SK-N-MC (cell line): ENCODE measurements around the gene BSCL2.
"Not testable (repeated sequence)": the region's sequence is repeated elsewhere in the genome, so short reads cannot be mapped to it uniquely, and the experiment has no call there.

Source experiments
- DNase-seq: peaks from one replicate; pipeline ENCODE4 v3.0.0-alpha.2; 2011; ENCODE audit warnings: low read depth, low spot score
- H3K27ac ChIP-seq: fragments of 200-600 bp; sonication (generic); 2 replicates; pipeline ENCODE4 v1.5.1; 2016; ENCODE audit warnings: mixed run types
- H3K36me3 ChIP-seq: fragments of 200-600 bp; sonication (generic); 2 replicates; pipeline ENCODE4 v1.6.1; 2017; ENCODE audit warnings: antibody characterized with exemption, low read length, mixed read lengths; ENCODE audit not compliant: insufficient read depth
- H3K4me3 ChIP-seq: fragments of 200-600 bp; sonication (generic); 2 replicates; pipeline ENCODE4 v1.5.1; 2016
- H3K9ac ChIP-seq: fragments of 200-600 bp; sonication (generic); 2 replicates; pipeline ENCODE4 v1.8.0; 2017; ENCODE audit warnings: mixed run types, mixed read lengths; ENCODE audit not compliant: insufficient read length
- H3K9me3 ChIP-seq: fragments of 200-600 bp; sonication (generic); 2 replicates; pipeline ENCODE4 v1.6.1; 2017; ENCODE audit warnings: low read depth, mild to moderate bottlenecking, antibody characterized with exemption, low read length, moderate library complexity, mixed read lengths
- EZH2 ChIP-seq: fragments of 200-600 bp; sonication (generic); IDR thresholded peaks from one replicate; pipeline ENCODE4 v1.6.1; 2017; ENCODE audit warnings: antibody characterized with exemption
- FOXP2 ChIP-seq: optimal IDR thresholded peaks from 2 replicates; pipeline ENCODE3; 2011; ENCODE audit warnings: mild to moderate bottlenecking, moderate library complexity; ENCODE audit not compliant: insufficient read depth; ENCODE audit errors: extremely low read length, control extremely low read depth
- POLR2AphosphoS5 ChIP-seq: IDR thresholded peaks from 2 replicates; pipeline ENCODE4 v1.6.1; 2012; ENCODE audit warnings: mild to moderate bottlenecking, low read depth, low read length, borderline replicate concordance

The BSCL2 gene

DNA sequence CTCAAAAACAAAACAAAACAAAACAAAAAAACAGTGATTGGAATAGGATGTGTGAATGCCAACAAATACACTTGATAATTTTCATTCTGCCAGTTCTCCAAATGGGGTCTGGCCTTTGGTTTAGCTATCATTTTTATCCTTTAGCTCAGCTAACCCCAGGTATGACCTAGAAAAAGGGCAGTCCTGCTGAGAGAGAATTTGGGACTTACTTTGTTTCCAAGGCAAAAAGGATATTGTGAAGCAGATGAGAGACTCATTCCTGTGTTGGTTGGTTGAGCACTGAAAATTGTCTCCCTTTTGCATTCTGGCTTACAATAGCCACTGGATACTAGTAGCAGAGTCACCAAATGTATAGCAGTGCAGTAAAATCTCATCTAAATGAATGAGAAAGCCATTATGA lies 30.0 kb upstream of the BSCL2 start:
- DNase-seq, result no peak
- TF ChIP-seq POLR2AphosphoS5 (no peak), FOXP2 (no peak), EZH2 (no peak)
- Histone ChIP-seq H3K36me3 (peaks cover 32% of the 10 kb centered on the region), H3K27ac (no peak overlapping the region), H3K9me3 (no peaks in the 10 kb centered on the region), H3K4me3 (no peak overlapping the region), H3K9ac (no peak overlapping the region)

DNA sequence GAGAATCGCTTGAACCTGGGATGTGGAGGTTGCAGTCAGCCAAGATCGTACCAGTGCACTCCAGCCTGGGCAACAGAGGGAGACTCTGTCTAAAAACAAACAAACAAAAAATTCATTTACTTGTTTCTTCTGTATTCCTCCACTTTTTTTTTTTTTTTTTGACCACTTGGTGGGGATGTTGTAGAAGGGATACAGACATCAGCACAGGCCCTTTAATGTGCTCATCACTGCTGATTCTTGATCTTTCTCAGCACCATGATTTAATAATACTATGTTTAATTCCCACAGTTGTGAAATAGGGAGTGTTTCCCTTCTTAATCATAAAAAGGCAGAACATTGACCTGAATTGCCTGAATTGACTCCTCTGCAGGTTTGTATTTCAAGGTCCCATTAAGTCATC lies 25.6 kb upstream of the BSCL2 start:
- Histone ChIP-seq H3K36me3 (peaks cover 23% of the 10 kb centered on the region), H3K4me3 (no peak overlapping the region), H3K27ac (no peak overlapping the region), H3K9me3 (no peaks in the 10 kb centered on the region), H3K9ac (no peak overlapping the region)
- DNase-seq, result no peak
- TF ChIP-seq POLR2AphosphoS5 (no peak), EZH2 (no peak), FOXP2 (no peak)

DNA sequence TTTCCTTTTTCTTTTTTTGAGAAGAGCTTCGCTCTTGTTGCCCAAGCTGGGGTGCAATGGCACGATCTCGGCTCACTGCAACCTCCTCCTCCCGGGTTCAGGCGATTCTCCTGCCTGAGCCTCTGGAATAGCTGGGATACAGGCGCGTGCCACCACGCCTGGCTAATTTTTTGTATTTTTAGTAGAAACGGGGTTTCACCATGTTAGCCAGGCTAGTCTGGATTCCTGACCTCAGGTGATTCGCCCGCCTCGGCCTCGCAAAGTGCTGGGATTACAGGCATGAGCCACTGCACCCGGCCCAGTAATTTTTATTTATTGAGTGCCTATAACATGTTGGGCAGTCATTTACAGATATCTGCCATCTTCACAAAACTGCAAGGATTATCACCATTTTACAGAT lies 22.9 kb upstream of the BSCL2 start:
- not testable (repeated sequence) for DNase-seq, H3K9me3 ChIP-seq
- H3K4me3 ChIP-seq, result peak overlapping the region; percentile 98
- H3K27ac ChIP-seq, result 0 out of 2 replicates have a peak overlapping the region, but pooled peaks have one; percentile 25
- peak overlapping the region; percentile 86 for H3K9ac ChIP-seq
- H3K36me3 ChIP-seq, result peaks cover 25% of the 10 kb centered on the region

DNA sequence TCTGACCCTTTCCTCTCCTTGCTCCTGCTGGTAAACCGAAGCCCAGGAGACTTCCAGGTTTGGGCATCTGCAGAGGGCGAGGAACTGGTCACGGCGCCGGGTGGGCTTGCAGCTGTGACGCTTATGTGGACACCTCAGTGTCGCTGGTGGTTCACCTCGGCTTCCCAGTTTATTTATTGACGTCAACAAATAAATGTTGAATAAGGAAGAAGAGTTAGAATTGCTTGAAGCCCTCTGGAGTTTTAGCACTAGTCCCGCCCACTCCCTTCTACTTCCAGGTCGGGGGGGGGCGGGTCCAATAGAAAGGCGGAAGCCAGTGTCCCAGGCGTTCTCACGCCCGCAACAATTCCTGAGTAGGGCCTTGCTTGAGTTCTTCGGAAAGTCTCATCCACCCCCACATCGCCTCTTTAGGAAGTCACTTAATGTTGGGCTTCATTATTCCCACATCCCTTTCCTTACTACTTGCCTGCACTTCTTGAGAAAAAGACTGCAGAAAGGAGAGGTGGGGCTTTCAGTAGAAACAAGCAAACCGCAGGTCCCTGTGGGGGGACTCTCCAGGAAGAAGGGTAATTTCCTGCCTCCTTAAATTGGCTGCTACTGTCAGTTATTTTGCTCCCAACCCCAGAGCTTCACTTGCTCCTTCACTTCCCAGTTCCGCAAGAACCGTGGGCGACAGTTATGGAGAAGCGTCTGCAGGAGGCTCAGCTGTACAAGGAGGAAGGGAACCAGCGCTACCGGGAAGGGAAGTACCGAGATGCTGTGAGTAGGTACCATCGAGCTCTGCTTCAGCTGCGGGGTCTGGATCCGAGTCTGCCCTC lies 21.2 kb upstream of the BSCL2 start, which contains the start of gene TTC9C:
Gene TTC9C (plus strand): TSS at position 316 of the 818 bp plus-strand sequence. CDS start 363 bp downstream, at position 679.
- Histone ChIP-seq H3K9me3 (no peaks in the 10 kb centered on the region), H3K4me3 (peak within 1 kb of the TSS; percentile 98), H3K27ac (peak within 1 kb of the TSS; percentile 100), H3K36me3 (peaks cover 34% of the 10 kb centered on the region), H3K9ac (peak within 1 kb of the TSS; percentile 97)
- peak; percentile 78 for DNase-seq
- TF ChIP-seq FOXP2, result no peak
- TF ChIP-seq POLR2AphosphoS5, result peak; percentile 90

DNA sequence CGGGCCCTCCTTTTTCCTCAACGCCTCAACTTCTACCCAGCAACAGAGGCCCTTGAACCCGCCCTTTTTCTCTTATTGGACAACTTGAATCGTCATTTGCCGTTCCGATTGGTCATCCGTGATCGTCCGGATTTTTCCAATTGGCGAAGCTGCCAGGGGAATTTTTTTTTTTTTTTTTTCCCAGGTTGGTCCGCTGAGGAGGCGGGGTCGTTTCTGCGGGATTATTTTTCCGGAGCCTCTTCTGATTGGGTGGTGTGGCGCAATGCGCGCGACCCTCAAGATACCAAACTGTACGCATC lies 20.6 kb upstream of the BSCL2 start:
- Histone ChIP-seq H3K4me3 (peak overlapping the region; percentile 98), H3K27ac (peak overlapping the region; percentile 100), H3K9ac (peak overlapping the region; percentile 97), H3K36me3 (peaks cover 34% of the 10 kb centered on the region), H3K9me3 (no peaks in the 10 kb centered on the region)
- no peak for TF ChIP-seq FOXP2
- no peak for TF ChIP-seq POLR2AphosphoS5
- no peak for TF ChIP-seq EZH2
- DNase-seq, result peak; percentile 97

DNA sequence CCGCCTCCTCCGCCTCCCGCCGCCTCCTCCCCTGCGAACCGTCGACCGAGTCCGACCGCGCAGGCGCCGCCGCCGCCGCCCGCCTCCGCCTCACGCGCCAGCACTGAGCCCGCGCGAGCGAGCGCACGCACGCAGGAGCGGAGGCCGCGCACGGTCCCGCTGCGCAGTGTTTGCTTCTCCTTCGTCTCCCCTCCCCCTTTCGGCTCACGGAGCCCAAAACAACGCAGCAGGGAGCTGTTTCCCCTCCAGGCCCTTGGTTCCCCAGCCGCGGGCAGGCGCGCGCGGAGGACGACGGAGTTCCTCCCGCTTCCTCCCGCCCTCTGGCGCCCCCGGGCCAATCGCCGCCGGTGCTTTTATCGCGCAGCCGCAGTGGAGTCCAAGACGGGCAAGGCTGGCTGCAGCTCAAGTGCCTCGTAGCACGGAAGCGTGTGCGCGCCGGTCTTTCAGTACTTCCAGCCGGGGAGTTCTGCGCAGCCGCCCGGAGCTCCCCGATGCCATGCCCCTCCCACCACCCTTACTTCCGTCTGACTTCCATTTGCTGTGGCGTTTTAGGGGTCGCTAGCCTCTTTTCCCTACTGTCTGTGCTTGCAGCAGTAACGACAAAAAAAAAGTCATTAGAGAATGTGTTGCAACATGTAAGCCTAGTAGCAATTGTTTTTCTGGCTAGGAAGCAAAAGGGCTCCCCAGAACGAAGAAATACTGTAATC lies 20.1 kb upstream of the BSCL2 start, which contains the start of gene HNRNPUL2:
Gene HNRNPUL2 (minus strand): TSS at position 293 of the 707 bp plus-strand sequence. CDS start 301 bp downstream, outside the sequence.
- H3K4me3 ChIP-seq, result peak within 1 kb of the TSS; percentile 98
- H3K27ac ChIP-seq, result peak within 1 kb of the TSS; percentile 100
- peaks cover 38% of the 10 kb centered on the region for H3K36me3 ChIP-seq
- H3K9ac ChIP-seq, result peak within 1 kb of the TSS; percentile 97
- TF ChIP-seq FOXP2 (peak; percentile 88), POLR2AphosphoS5 (peak; percentile 79), EZH2 (no peak)
- H3K9me3 ChIP-seq, result no peaks in the 10 kb centered on the region
- peak; percentile 96 for DNase-seq

DNA sequence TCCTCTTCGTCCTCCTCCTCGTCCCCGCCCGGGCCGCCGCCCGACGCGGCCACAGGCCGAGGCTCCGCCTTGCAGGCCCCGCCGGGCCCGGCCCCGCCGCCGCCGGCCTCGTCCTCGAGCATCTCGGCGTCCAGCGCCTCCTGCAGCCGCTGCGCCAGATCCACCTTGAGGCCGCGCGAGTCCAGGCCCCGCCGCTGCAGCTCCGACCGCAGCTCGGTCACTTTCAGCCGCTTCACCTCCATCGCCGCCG lies 19.6 kb upstream of the BSCL2 start:
- TF ChIP-seq POLR2AphosphoS5 (no peak), EZH2 (no peak), FOXP2 (no peak)
- DNase-seq, result no peak
- peak overlapping the region; percentile 94 for H3K9ac ChIP-seq
- no peaks in the 10 kb centered on the region for H3K9me3 ChIP-seq
- H3K27ac ChIP-seq, result peak overlapping the region; percentile 100
- peak overlapping the region; percentile 98 for H3K4me3 ChIP-seq
- H3K36me3 ChIP-seq, result peaks cover 43% of the 10 kb centered on the region

DNA sequence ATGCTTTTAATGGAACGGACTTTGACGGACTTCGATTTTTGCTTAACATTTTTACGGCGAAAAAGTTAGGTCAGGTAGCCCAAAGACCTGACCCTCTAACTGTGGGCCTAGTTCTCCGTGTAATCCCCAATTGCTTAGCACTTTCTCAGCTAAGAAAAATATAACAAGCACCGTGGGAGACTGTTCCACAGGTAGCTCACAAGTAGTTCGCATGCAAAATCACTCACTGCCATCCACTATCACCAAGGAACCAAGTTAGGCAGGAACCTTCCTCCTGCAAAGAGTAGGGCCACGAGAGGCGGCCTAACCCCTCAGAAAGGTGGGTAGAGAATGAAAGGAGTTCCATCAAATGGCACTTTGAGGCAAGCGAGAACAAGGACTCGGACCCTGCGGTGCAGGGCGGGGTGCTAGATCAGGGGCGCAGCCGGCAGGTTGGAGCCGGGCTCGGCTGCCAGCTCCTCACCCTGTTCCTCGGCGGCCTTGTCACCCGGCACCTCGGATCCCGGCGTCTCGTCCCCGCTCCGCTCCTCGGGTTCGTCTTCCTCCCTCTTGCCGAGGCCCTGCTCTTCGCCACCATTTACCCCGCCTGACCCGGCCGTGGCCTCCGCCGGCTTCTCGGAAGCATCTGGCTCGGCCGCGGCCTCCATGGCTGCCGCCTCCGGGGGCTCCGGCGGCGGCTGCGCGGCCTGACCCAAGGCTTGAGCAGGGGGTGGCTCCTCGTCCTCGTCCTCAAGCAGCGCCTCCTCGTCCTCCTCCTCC lies 19.1 kb upstream of the BSCL2 start:
- Histone ChIP-seq H3K9ac (peak overlapping the region; percentile 94), H3K36me3 (peaks cover 47% of the 10 kb centered on the region), H3K9me3 (no peaks in the 10 kb centered on the region), H3K27ac (peak overlapping the region; percentile 100), H3K4me3 (peak overlapping the region; percentile 98)
- no peak for DNase-seq
- TF ChIP-seq EZH2 (no peak), FOXP2 (no peak), POLR2AphosphoS5 (no peak)
